Measurements from ENCODE around the gene IL1RAPL1. TPM values are rescaled to one million over a fixed set of nuclear protein-coding genes. Genes with fewer than 3 reads are reported as not detected.

Gene IL1RAPL1
- total RNA-seq, 4 donors from 2014 or later, result 0.24 to 6.2 TPM; not detected in 2

- DNase-seq, result no peak
- Histone ChIP-seq H3K4me1 (no peaks in the 10 kb centered on the region), H3K36me3 (no peaks in the 10 kb centered on the region), H3K9me3 (no peaks in the 10 kb centered on the region), H3K27me3 (no peaks in the 10 kb centered on the region), H3K4me3 (no peak overlapping the region), H3K27ac (no peak overlapping the region)
- TF ChIP-seq CTCF (IDR thresholded peaks at IDR 0.05) (no peak), POLR2A (IDR thresholded peaks at IDR 0.05) (no peak)
- intact Hi-C loops (cut with DNase I; ENCODE audit: low total_unique reads), result no loop called here
Measured at GRCh38 chrX:28613558-28613957, 26.3 kb downstream of the IL1RAPL1 start.

DNA sequence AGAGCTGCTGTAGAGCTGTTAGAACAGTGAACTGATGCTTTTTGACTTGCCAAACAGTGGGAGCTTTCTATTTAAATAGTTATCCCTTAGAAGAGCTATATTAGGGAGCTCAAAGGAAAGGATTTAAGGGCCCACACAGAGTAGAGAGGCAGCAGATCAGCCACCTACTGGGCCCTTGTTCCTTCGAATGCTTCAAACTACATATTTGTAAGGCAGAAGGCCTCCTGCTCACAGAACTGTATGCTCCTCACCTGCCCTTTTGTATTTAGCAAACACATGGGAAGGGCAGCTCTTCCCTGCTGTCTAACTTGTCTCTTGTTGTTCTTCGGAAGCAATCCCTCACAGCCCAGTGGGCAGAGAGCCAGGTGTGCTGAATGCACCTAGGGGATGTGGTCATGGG, 38.0 kb downstream of the IL1RAPL1 start:
- Histone ChIP-seq H3K36me3 (no peaks in the 10 kb centered on the region), H3K27ac (no peak overlapping the region), H3K4me1 (no peaks in the 10 kb centered on the region), H3K4me3 (no peak overlapping the region), H3K27me3 (no peaks in the 10 kb centered on the region), H3K9me3 (no peaks in the 10 kb centered on the region)
- no peak for DNase-seq
- no peak for TF ChIP-seq POLR2A (IDR thresholded peaks at IDR 0.05)
- no peak for TF ChIP-seq CTCF (IDR thresholded peaks at IDR 0.05)
- intact Hi-C loops (cut with DNase I; ENCODE audit: low total_unique reads), result no loop called here

GRCh38 chrX:28626515-28626914, 39.3 kb downstream of the IL1RAPL1 start:
- H3K27ac ChIP-seq, result no peak overlapping the region
- no peak for TF ChIP-seq POLR2A (IDR thresholded peaks at IDR 0.05)
- no peak for TF ChIP-seq CTCF (IDR thresholded peaks at IDR 0.05)
- H3K4me3 ChIP-seq, result no peak overlapping the region
- no peaks in the 10 kb centered on the region for H3K9me3 ChIP-seq
- H3K27me3 ChIP-seq, result no peaks in the 10 kb centered on the region
- intact Hi-C loops (cut with DNase I; ENCODE audit: low total_unique reads), result no loop called here
- no peaks in the 10 kb centered on the region for H3K4me1 ChIP-seq
- H3K36me3 ChIP-seq, result no peaks in the 10 kb centered on the region
- no peak for DNase-seq

GRCh38 chrX:28628120-28628519, 40.9 kb downstream of the IL1RAPL1 start:
- no peak overlapping the region for H3K4me3 ChIP-seq

GRCh38 chrX:28638775-28639174, 51.5 kb downstream of the IL1RAPL1 start:
- intact Hi-C loops (cut with DNase I; ENCODE audit: low total_unique reads), result no loop called here
- no peak for TF ChIP-seq CTCF (IDR thresholded peaks at IDR 0.05)
- TF ChIP-seq POLR2A (IDR thresholded peaks at IDR 0.05), result no peak
- no peaks in the 10 kb centered on the region for H3K27me3 ChIP-seq

More at GRCh38 chrX:28628120-28628519, 40.9 kb downstream of the IL1RAPL1 start:
- no peaks in the 10 kb centered on the region for H3K27me3 ChIP-seq
- no peaks in the 10 kb centered on the region for H3K36me3 ChIP-seq
- TF ChIP-seq CTCF (IDR thresholded peaks at IDR 0.05), result no peak
- no peak for TF ChIP-seq POLR2A (IDR thresholded peaks at IDR 0.05)
- no peak for DNase-seq
- no peaks in the 10 kb centered on the region for H3K9me3 ChIP-seq
- no peak overlapping the region for H3K27ac ChIP-seq
- H3K4me1 ChIP-seq, result no peaks in the 10 kb centered on the region
- intact Hi-C loops (cut with DNase I; ENCODE audit: low total_unique reads), result no loop called here

More at GRCh38 chrX:28638775-28639174, 51.5 kb downstream of the IL1RAPL1 start:
- H3K27ac ChIP-seq, result no peak overlapping the region
- H3K4me3 ChIP-seq, result no peak overlapping the region
- H3K4me1 ChIP-seq, result no peaks in the 10 kb centered on the region
- DNase-seq, result no peak
- no peaks in the 10 kb centered on the region for H3K9me3 ChIP-seq
- H3K36me3 ChIP-seq, result no peaks in the 10 kb centered on the region
